ENCODE measurements around the gene HNRNPM. TPM values are rescaled to one million over a fixed set of nuclear protein-coding genes. Genes with fewer than 3 reads are reported as not detected.
"Not testable (repeated sequence)": the region's sequence is repeated elsewhere in the genome, so short reads cannot be mapped to it uniquely, and the experiment has no call there.

HNRNPM gene
- total RNA-seq, 1 donor from 2014 or later, result 118 TPM

DNA sequence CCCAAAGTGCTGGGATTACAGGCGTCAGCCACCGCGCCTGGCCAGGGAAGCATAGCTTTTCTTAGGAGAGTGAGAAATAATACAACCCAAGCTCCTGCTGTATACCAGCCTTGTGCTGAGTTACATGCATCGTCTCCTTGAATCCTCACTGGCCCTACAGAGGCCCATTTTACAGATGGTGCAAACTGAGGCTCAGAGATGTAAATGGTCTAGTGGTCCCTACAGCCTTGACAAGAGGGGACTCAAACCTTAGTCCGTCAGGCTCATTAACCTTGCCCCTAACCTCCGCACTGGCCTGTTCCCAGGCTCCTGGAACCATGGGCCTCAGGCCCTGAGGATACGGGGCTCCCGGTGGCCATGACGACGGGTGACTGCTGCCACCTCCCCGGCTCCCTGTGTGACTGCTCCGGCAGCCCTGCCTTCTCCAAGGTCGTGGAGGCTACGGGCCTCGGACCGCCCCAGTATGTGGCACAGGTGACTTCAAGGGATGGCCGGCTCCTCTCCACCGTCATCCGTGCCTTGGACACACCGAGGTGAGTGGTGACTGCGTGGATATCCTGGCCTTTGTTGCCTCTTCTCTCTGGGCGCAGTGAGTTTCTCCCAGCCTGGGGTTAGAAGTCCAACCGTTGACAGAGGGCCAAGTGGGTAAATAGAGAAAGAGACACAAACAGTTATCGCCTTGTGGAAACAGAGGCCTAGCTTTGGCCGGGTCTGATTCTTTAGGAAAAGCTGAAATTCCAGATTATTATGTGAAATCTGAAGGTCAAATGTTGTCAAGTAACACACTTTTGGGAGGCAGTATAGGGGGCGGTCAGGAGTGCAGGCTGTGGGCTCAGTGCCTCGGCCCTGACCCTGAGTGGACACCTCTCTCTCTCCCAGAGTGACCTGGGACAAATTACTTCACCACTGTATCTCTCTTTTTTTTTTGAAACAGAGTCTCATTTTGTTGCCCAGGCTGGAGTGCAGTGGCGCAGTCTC, 23.0 kb upstream of the HNRNPM start:
- DNase-seq (ENCODE audit: missing footprints) (no peak), ATAC-seq (no peak)
- intact Hi-C loops (cut with DNase I), result no loop called here

DNA sequence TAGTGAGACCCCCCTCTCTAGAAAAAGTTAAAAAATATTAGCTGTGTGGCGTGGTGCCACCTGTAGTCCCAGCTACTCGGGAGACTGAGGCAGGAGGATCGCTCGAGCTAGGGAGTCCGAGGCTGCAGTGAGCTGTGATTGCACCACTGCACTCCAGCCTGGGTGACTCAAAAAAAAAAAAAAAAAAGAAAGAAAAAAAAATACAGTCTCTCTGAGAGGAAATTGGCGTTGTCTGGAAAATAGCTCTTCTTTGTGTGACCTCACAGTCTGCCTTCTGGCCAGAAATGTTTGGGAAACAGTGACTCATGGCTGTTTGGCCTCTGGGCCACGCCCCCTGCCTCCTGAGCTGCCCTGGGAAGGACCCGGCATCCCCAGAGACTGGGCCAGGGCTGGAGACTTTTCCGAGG, 21.0 kb upstream of the HNRNPM start:
- intact Hi-C loops (cut with DNase I), result no loop called here
- DNase-seq (ENCODE audit: missing footprints), result peak; percentile 95
- peak; percentile 98 for ATAC-seq

DNA sequence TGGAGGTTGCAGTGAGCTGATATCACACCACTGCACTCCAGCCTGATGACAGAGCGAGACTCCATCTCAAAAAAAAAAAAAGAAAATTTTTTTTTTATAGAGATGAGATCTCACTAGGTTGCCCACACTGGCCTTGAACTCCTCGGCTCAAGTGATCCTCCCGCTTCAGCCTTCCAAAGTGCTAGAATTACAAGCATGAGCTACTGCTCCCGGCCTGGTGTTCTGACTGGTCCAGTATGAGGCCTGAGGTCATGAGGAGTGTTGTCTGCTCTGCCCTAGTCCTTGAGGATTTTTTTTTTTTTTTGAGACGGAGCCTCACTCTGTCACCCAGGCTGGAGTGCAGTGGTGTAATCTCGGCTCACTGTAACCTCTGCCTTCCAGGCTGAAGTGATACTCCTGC, 19.4 kb upstream of the HNRNPM start:
- intact Hi-C loops (cut with DNase I); DNase-seq (ENCODE audit: missing footprints); ATAC-seq: not testable (repeated sequence)

DNA sequence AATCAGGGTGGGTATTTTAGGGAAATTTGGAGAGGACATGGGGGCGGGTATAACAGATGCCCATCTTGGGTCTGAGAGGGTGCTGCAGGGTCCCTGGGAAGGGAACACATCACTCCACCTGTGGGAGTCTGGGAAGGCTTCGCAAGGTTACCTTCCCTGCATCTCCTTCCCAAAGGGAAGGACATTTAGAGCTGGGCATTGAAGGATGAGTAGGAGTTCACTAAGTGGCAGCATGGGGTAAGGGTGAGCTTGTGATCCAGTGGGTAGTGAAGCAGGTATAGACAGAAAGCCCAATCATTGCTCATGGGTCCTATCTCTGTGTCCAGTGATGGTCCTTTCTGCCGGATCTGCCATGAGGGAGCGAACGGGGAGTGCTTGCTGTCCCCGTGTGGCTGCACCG, 18.5 kb upstream of the HNRNPM start:
- ATAC-seq (no peak), DNase-seq (ENCODE audit: missing footprints) (no peak)
- intact Hi-C loops (cut with DNase I), result no loop called here

DNA sequence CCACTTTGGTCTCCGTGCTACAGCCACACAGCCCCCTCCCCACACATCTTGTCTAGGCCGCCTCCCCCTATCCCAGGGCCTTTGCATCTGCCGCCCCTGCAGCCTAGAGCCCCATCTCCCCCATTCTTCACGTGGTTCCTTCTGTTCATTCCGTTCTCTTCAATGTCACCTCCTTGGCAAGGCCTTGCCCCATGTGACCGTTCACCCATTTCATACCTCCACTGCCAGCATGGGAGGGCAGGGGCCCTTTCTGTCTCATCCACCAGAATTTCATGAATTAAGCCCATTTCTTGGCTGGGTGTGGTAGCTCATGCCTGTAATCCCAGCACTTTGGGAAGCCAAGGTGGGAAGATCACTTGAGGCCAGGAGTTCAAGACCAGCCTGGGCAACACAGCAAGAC, 15.7 kb upstream of the HNRNPM start:
- ATAC-seq, result no peak
- no peak for DNase-seq (ENCODE audit: missing footprints)
- intact Hi-C loops (cut with DNase I), result no loop called here

DNA sequence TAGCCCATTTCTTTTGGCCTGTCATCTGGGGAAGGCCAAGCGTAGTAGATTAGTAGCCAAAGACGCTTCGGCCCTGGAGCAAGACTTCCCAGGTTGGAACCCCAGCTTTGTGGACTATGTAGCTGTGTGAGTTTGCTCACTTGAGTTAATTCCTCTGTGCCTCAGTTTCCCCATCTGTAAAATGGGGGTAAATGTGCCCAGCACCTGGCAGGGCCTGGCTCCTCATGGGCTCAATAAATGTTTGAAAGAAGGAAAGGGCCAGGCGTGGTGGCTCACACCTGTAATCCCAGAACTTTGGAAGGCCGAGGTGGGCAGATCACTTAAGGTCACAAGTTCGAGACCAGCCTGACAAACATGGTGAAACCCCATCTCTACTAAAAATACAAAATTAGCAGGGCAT, 14.9 kb upstream of the HNRNPM start:
- DNase-seq (ENCODE audit: missing footprints) (no peak), ATAC-seq (no peak)
- intact Hi-C loops (cut with DNase I), result no loop called here

DNA sequence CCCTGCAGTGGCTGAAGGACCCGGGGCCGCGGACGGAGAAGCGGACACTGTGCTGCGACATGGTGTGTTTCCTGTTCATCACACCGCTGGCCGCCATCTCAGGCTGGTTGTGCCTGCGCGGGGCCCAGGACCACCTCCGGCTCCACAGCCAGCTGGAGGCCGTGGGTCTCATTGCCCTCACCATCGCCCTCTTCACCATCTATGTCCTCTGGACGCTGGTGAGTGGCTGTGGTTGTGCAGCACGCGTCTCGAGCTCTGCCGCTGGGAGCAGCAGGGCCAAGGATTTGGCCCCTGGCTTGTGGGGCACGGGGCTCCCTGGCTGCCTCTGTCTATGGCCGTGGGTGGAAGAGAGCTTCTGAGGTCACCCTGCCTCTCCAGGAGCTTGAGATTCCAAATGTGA, 14.1 kb upstream of the HNRNPM start:
- intact Hi-C loops (cut with DNase I), result no loop called here
- DNase-seq (ENCODE audit: missing footprints) (no peak), ATAC-seq (no peak)

DNA sequence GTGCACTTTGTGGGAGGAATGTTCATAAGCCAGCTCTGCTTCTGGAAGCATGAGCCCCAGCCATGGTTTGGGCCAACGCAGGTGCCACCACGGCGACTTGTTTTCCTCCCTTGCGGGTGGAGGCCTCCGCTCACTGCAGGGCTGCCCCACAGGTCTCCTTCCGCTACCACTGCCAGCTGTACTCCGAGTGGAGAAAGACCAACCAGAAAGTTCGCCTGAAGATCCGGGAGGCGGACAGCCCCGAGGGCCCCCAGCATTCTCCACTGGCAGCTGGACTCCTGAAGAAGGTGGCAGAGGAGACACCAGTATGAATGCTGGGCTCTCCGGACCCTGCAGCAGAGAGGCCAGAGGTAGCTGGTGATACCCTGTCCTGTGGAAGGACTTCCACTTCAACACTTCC, 6.5 kb upstream of the HNRNPM start:
- intact Hi-C loops (cut with DNase I), result no loop called here
- ATAC-seq, result no peak
- DNase-seq (ENCODE audit: missing footprints), result no peak

DNA sequence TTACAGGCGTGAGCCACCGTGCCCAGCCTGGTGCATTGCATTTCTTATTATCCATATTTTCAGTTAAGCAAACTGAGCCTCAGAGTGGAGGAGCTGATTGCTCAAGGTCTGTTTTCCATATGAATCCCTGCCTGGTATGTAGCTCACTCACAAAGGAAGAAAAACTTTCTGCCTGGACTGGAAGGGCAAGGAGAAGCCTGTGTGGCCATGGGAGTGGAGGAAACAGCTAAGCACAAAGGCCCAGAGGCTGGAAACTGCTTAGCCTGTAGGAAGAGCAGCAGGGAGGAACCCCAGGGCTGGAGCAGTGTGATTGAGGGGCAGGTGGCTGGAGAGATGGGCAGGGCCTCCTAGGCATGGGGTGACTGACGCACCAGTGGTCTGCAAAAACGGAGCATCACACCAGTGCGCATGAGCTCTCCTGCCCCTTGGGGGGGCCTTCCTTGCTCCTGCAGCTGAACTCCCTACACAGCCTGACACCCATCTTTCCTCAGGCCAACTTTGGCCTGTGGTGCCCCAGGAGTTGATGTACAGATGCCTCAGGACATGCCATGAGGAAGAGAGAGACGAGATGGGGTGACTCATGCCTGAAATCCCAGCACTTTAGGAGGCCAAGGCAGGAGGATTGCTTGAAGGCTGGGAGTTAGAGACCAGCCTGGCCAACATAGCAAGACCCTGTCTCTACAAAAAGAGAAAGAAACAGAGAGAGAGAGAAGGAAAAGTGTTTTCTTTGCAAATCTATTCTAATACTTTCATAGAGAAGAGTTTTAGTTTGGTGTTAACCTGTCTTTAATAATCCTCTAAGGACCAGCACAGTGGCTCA, 2.8 kb upstream of the HNRNPM start:
- intact Hi-C loops (cut with DNase I), result no loop called here
- DNase-seq (ENCODE audit: missing footprints) (no peak), ATAC-seq (no peak)

DNA sequence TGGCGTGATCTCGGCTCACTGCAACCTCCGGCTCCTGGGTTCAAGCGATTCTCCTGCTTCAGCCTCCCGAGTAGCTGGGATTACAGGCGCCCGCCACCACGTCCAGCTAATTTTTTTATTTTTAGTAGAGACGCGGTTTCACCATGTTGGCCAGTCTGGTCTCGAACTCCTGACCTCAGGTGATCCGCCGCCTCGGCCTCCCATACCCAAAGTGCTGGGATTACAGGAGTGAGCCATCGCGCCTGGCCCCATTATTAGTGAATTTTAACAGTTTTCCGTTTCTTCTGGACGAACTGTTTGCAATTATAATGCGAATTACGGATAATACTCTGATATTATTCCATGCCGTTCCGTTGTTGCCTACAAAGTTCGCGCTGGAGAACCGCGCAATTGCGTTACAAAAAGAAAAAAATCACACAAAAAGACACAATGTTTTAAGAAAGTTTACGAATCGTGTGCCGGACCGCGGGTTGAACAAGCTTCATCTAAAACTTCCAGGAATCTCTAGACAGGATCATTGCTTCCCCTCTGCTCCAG, 567 bp upstream of the HNRNPM start:
- intact Hi-C loops (cut with DNase I), result loop anchor here (1.0 kb wide), 2 partner anchors 31 to 54 kb away; partner anchors contain the start of genes MARCHF2 and RAB11B
- ATAC-seq; DNase-seq (ENCODE audit: missing footprints): not testable (repeated sequence)

DNA sequence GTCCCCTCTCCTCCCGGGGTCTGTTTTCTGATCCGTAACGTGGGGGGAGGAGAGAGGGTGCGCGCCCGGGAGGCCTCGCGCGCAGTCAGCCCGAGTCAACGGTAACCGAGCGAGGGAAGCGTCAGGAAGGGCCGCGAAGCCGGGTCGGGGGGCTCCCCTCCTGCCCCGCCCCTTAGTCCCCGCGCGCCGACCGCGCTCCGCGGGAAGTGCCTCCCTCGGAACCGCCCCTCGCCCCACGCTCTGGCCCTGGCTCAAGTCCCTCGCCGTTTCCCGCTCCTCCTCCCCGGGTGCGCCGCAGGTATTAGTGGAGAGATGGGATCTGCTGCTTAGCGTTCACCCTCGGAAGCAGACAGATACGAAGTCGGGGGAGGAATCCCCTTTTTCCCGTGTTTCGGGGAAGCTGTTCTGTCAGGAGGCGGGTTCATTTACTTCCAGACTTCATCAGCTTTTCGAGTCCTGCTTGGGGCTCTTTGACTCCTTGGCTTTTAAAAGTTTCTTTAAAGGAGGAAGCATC, 770 bp downstream of the HNRNPM start:
- peak; percentile 63 for ATAC-seq
- DNase-seq (ENCODE audit: missing footprints), result peak; percentile 78
- intact Hi-C loops (cut with DNase I), result loop anchor here (5.0 kb wide), 1 partner anchor 613 kb away; the partner anchor contains the start of gene EVI5L

DNA sequence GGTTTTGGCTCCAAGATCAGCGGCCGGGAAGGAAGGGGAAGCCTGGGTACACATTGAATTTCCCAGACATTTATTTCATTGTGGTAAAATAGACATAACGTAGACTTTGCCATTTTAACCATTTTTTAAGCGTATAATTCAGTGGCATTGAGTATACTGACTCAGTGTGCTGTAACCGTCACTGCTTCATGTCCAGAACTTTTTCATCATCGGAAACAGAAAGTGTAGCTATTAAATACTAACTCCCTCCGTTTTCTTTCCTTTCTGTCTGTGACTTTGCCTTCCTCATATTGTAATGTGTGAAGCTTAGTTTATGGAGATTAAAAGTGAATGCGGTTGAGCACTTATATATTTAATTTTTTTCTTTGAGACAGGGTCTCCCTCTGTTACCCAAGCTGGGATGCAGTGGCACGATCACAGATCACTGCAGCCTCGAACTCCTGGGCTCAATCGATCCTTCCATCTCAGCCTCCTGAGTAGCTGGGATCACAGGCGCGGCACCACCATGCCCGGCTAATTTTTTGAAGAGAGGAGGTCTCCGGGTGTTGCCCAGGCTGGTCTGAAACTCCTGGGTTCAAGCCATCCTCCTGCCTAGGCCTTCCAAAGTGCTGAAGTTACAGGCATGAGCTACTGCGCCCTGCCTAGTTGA, 1.4 kb downstream of the HNRNPM start:
- DNase-seq (ENCODE audit: missing footprints) (no peak), ATAC-seq (no peak)
- intact Hi-C loops (cut with DNase I), result loop anchor here (5.0 kb wide), 1 partner anchor 614 kb away; the partner anchor contains the start of gene EVI5L

DNA sequence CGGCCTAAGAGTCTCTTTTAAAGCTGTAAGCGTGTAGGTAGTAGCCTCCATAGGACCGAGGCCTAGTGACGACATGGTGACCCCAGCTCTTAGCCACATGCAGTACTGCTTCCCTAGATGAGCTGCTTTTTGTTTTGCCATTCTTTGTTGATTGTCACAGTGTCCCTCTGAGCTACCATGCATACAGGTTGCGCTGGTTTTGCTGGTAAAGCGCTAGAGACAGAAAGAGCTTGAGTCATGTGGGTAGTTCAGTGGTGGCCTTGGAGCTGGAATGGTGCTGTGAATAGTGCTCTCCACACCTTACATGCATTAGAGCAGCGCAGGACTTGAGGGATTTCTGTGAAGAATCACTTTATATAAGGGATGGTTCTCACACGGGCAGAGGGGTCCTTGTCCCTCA, 5.1 kb downstream of the HNRNPM start:
- DNase-seq (ENCODE audit: missing footprints), result no peak
- no peak for ATAC-seq
- intact Hi-C loops (cut with DNase I), result loop anchor here (5.0 kb wide), 1 partner anchor 618 kb away; the partner anchor contains the start of gene EVI5L

DNA sequence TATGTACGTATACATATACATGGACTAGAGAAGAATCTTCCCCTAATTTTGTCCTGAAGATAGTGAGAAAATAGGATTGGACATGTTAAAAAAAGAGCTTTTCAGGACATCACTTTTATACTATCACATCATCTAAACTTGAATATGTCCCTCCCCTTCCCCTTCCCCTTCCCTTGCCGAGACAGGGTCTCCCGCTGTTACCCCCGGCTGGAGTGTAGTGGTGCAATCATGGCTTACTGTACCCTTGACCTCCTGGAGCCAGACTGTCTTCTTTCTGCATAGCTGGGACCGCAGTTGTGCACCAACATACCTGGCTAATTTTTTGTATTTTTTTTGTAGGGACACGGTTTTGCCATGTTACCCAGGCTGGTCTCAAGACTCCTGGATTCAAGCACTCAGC, 6.6 kb downstream of the HNRNPM start:
- DNase-seq (ENCODE audit: missing footprints) (no peak), ATAC-seq (no peak)
- intact Hi-C loops (cut with DNase I), result no loop called here

DNA sequence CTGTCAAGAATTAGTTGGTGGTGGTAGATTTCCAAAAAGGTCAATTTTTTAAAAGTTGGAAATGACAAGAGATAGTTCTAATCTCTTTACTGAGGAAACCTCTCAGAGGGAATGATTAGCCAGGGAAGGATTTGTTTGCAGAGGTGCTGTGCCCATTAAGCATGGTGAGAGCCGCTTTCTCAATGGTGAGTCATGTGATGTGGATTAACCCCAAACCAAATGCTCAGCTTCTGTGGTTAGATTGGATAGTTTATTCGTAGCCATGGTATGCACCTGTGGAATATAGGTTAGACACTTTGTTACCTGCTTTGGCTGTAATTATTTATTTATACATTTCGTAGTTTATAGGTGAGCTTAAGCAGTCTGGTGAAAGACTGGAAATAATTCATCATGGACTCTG, 7.1 kb downstream of the HNRNPM start:
- DNase-seq (ENCODE audit: missing footprints), result no peak
- ATAC-seq, result no peak
- intact Hi-C loops (cut with DNase I), result no loop called here

DNA sequence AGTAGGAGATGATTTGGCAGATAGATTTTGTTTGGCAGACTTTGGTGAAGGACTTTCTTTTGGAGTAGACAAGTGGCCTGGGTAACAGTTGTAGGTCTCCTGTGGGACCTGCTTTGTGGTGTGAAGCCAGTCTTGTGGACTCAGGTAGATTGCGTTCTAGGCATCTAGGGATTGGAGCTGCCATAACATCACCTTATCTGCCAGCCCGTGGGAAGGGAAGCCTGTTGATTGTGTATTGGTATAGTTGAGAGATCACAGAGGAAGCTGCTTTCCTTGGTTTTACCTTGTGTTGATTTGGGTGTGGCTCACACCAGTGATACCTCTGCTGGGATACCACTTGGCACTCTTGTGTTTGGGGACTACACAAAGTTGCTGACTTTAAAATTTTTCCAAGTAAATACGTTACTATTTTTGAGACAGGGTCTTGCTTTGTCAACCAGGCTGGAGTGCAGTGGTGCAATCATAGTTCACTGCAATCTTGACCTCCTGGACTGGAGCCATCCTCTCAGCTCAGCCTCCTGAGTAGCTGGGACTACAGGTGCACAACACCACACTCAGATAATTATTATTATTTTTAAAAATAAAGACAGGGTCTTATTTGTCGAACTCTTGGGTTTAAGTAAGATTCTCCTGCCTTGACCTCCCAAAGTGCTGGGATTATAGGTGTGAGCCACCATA, 7.8 kb downstream of the HNRNPM start:
- intact Hi-C loops (cut with DNase I), result no loop called here
- DNase-seq (ENCODE audit: missing footprints) (no peak), ATAC-seq (peak; percentile 39)

DNA sequence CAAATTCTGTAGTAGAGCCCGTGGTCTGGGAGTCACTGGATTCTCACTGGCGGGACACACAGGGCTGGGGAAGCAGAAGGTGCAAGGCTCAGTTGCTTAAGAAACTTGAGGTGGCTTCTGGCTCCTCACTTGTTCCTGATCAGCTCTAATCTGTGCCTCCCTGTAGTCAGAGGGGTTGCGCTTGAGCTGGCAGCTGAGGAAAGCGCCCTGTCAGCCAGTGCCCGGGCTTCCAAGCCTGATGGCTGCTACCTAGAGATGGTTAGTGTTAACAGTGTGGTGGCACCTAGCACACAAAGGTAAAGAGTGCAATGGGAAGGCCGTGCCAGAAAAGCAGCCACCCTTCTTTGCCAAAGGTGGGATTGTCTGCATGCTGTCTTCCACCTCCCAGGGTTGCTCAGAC, 8.8 kb downstream of the HNRNPM start:
- intact Hi-C loops (cut with DNase I), result no loop called here
- DNase-seq (ENCODE audit: missing footprints) (no peak), ATAC-seq (no peak)

DNA sequence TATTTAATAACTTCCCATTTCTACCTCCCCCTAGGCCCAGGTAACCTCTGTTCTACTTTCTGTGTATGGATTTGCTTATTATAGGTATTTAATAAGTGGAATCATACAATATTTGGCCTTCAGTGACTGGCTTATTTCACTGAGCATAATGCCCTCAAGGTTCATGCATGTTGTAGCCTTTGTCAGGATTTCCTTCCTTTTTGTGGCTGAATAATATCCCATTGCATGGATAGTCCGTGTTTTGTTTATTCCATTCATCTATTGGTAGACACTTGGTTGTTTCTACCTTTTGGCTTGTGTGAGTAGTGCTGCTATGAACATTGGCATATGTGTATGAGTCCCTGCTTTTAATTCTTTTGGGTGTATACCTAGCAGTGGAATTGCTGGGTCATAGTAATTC, 9.4 kb downstream of the HNRNPM start:
- DNase-seq (ENCODE audit: missing footprints), result no peak
- no peak for ATAC-seq
- intact Hi-C loops (cut with DNase I), result no loop called here

Data from Right ventricle myocardium inferior (tissue), 1 donor.